ENCODE results near the gene RWDD1.
"Not testable (repeated sequence)": the region's sequence is repeated elsewhere in the genome, so short reads cannot be mapped to it uniquely, and the experiment has no call there.

The RWDD1 gene

DNA sequence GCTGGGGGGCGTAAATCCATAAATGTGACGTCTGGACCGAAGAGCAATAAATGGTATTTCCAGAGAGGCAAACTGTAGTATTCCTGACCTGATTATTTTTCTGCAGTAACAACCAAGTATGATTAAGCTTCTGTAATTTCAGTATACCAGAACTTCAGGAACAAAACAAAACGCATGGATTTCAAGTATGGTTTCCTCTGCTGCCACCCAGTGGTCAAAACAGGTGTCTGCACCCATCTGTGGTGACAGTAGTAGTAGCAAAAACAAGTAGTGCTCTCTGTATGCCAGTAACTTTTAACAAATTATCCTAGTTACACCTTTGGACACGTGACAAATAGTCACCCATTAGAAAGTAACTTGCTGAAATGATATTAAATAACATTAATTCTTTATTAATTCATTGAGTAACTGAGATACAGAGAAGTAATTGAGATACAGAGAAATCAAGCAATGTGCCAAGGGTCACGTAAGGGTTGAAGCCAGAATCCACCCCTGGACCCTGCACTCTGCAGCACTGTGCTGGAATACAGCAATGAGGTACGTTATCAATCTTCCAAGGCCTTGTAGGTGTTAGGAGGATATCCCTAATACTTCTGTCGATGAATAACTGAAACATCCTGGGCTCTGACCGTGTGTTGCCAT lies 9.8 kb upstream of the RWDD1 start:
- DNase-seq: peak; percentile 30 to 71 (median 46)

DNA sequence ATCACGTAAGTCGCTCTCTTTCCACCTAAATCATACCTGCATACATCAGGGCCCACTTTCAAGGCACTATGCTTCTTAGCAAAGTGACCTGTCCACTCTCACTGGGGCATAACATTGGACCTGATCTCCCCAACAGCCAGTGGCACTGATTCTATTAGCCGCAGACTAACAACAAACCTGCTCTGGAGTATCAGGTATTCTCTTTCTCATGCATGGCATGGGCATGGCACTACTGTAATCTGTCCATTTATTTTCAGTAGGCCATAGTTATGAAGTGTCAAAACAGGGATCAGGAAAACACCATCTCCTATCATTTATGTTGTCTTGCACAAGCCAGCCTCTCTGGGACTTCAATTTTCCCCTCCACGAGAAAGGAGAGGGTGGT lies 9.3 kb upstream of the RWDD1 start:
- no peak for DNase-seq

DNA sequence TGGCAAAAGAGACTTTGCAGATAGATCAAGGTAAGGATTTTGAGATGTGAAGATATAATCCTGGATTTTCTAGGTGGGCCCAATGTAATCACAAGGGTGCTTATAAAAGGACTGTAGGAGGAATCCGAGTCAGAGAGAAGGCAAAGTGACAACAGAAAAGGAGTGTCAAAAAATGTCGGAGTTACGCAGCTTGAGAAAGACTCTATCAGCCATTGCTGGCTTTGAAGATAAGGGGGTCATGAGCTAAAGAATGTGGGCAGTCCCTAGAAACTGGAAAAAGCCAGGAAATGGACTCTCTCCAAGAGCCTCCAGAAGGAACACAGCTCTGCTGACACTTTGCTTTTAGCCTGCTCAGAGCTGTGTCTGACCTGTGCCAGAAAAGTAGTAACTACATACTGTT lies 8.7 kb upstream of the RWDD1 start:
- no peak for DNase-seq

DNA sequence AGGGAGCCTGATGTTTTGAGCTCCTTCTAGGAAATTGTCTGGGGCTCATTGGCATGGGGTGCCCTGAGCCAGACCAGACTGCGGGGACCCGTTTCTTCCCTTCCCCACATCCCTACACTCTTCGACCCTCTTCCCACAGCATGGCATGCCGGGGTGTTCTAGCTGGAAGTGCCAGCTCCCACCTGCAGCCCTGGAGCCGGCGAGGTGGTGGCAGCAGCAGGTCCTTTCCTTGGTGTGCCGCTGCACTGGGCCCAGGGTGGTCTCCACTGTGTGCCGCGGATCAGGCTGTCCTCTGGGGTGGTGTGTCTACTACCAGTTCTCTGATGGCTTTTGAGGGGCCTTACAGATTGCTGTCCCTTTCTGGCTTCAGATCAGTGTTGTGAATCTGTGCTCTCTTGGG lies 7.5 kb upstream of the RWDD1 start:
- DNase-seq: no peak

DNA sequence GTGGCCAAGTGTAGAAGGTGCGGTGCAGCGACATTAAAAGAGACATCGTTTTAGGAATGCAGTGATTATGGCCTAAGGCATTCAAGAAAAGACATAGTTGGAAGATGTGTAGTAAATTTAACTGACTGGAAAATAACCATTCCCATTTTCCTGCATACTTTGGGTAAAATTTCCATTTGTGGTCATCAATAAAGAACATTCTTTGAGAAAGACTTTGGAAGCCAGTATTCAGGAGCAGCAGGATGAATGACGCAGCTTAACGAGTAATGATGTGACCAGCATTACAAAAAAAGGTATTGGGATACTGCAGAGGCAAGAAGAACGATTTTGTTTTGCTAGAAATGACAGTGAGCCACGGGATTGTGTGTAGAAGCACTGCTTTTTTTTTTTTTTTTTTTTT lies 7.0 kb upstream of the RWDD1 start:
- DNase-seq: no peak

DNA sequence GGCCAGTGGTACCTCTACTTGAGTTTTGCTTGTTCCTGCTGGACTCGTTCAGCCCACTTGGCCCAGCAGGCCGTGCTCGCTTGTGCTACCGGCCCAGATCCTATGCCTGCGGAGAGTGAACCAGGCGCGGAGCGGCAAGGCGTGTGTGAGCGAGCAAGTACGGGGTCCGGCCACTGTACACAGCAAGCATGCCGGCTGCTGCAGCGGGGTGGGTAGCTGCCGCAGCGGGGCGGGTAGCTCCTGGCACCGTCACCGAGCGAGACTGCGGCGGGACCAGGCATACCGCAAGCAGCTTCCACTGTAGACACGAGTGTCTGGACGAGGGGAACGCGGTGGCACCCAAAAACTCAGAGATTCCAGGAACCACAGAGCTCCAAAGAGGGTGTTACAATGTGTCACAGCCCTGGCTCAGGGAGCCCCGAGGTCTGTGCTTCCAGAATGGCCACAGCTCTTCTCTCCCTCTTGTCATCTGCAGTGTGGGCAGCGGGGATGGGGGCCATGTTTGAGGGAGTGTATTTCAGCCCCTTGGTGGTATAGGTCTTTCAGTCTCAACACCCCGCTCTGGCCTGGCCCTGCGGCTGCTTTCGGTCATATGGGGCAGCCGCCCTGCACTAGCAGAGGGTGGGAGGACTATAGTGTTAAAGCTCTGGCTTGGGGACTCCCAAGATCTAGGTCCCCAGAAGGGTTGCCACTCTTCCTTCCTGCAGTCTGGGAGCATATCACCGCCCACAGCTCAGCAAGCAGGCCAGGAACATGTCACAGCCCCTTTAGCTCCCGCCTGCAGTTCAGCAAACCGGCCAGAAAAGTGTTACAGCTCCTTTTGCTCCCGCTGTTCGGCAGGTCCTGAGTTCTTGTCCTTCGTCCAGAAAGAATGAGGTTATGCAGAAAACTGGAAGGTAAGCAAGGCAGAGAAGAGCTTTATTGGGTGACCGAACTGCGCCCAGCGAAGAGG lies 6.1 kb upstream of the RWDD1 start:
- peak in 3 of 6 experiments; percentile 4 to 41 (median 6) for DNase-seq

DNA sequence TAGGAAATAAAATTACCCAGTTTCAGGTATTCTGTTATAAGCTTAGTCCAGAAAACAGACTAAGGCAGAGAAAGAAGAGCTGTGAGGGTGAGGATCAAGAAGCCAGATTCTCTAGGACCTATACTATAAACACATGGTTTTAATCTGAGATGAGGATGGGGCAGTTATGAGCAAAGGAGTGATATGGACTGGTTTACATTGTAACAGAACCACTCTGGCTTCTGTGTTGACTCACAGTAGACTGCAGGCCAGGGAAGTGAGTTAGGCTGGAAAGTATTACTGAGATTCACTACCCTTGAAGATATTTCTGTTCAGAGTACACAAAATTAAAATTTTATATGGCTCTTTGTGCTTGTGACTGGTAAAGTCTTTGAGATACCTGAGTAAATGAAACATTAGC lies 3.2 kb upstream of the RWDD1 start:
- DNase-seq: no peak

DNA sequence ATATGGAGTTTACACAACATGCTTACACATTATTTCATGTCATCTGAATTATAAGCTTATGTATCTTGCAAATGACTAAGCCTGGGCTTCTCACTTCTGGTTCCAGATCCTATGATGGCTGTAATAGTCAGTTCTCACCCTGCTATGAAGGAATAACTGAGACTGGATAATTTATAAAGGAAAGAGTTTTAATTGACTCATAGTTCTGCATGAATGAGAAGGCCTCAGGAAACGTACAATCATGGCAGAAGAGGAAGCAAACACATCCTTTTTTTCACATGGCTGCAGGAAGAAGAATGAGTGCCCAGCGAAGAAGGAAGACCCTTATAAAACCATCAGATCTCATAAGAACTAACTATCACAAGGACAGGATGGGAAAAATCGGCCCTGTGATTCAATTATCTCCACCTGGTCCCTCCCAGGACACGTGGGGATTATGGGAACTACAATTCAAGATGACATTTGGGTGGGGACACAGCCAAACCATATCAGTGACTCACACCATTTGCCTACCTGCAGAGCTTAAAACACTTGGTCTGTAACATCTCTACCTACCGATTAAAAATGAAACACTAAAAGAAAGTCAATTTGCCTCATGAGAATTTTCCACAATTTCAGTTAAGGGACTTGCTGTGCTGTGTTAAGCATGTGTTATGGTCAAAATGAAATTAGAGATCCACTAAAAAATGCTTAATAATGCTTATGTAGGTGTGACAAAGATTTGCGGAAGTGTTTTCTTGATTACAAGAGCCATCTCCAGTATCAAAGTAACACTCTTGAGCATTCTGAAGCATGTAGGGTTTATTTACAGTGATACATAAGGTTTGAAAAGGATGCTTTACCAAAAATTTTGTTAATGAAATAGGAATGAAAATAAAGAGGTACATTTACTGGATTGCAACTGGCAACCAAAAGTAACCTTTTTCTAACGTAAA lies 2.2 kb upstream of the RWDD1 start:
- DNase-seq: no peak

DNA sequence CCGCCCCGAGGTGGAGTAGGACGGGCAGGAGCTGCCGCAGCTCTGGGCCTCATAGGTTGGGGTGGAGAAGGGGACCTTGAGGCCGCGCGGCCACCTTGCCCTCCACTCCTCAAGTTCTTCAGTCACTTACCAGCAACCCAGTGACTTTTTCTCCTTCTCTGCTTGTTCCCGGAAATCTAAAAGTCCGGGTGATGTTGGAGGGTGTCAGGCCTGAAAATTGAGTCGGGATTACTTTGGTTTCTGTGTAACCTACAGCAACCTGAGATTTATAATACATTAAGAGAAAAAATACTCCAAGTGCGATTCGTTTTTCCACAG lies 338 bp downstream of the RWDD1 start:
- DNase-seq: no peak

DNA sequence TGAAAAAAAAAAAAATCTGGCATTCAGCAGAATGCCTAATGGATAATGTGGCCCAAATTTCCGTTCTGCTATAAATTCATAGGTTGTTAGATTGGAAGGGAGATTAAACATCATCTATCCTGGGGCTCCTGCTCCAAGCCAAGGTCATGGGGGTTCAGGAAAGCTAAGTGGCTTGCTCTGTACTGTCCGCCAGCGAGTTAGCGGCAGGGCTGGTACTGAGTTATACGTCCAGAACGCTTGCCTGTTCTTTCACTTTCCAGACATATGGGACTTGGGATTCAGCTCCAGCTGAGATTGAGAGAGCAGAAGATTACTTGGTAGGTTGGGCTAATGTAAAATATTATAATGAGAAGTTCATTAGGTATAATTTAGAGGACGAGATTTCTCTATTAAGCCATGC lies 858 bp downstream of the RWDD1 start:
- no peak for DNase-seq

DNA sequence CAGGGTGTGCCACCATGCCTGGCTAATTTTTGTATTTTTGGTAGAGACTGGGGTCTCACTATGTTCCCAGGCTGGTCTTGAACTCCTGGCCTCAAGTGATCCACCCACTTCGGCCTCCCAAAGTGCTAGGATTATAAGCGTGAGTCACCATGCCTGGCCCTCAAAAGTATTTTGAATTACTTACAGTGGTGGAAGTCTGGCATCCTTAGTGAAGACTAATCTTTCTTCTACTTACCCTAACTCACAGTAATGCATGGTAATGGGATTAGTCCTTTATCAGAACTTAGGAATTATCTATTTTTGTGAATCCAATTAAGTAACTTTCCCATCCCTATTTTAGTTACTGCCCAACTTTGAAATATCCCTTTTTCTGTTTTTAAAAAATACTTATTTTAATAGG lies 3.9 kb downstream of the RWDD1 start:
- no peak for DNase-seq

DNA sequence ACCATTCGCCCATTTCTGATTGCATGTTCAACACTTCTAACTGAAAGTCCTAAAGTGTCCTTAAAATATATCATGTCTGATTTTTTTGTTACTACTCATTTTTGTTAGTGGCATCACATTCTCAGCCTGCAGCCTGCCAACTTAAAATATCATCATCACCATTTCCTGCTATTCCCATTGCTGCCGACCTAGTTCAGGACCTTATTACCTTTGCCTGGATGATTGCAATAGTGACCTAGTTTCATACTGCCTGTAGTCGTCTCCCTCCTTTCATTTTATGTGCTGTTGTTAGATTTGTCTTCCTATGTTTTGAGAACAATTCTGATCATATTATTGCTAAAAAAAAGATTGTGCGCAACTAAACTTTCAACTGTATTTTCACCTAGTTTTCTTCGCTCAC lies 6.2 kb downstream of the RWDD1 start:
- DNase-seq: no peak

DNA sequence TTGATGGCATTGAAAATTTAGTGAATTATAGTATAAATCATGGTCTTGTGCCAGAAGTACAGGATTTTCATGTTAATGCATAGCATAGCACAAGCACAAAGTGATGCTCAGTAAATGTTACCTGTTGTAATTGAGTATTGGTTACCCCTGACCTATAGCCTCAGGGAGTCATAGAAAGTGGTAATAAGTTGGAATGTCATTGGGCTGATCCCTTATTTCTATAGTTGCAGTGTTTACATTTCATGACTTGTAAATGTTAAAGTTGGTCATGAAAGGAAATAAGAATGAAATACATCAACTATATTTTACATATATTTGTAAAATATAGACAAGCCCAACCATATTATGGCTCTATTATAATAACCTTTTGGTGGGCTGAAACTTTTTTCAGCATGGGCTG lies 7.0 kb downstream of the RWDD1 start:
- no peak for DNase-seq

DNA sequence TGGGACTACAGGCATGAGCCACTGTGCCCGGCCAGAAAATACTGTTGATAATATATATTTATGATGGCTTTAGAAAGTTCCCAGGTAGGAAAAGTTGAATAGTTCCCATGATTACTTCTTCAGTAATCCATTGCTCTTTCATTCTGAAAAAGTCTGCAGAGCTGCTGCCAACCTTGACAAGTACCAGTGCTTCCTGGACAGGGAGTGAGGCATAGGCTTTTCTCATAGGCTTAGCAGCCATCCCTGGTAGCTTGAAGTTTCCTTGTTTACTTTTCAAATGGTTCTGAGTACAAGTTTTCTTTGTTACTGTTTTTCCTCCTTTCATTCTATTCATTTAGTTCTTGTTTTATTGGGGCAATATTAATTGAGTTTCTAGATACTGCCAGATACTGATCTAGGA lies 7.8 kb downstream of the RWDD1 start:
- no peak for DNase-seq

DNA sequence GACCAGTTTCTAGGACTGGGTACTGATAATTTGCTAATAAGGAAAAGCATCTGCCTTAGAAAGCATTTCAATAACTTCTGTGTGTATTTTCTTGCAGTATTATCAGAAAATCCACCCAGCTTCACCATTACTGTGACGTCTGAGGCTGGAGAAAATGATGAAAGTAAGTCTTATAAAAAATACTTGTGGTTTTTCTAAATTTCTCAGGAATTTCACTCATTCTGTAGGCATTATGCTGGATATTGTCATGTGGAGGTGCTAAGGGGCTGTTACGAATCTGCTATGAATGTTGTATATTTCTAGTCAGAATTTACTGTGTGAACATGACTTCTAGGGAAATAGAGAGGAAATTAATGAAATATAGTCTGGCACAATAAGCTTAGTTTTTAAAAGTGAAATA lies 8.9 kb downstream of the RWDD1 start:
- no peak for DNase-seq

DNA sequence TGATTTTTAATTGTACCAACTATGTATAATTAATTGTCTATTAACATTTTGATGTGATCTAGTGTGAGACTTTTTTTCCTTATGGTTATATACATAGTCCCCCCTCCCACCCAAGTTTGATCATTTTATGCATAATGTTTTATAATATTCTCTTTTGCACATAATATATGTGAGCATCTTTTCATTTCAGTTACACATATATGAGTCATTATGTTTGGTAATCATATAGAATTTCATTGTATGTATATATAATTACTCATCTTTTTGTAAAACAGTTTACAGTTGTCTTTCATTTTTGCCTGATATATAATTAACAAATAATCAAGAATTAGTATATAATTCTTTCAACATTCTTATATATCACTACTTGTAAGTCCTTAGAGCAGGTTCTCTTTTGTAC lies 15.0 kb downstream of the RWDD1 start:
- DNase-seq: no peak

DNA sequence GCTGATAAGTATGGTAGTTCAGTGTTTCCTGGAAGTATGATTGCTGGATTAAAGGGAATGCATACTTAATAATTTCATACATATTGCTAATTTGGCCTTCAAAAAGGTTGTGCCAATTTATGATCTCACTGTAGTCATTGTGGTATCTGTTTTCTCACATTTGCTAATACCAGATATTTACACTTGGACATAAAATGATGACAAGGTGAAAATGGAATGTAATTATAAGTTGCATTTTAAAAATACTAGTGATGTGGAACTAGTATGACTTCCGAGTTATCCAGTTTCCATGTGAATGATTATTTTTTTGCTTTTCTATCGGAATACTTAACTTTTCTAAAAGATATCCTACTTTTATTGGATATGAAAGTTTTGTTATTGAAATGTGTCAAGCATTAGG lies 15.4 kb downstream of the RWDD1 start:
- no peak for DNase-seq

DNA sequence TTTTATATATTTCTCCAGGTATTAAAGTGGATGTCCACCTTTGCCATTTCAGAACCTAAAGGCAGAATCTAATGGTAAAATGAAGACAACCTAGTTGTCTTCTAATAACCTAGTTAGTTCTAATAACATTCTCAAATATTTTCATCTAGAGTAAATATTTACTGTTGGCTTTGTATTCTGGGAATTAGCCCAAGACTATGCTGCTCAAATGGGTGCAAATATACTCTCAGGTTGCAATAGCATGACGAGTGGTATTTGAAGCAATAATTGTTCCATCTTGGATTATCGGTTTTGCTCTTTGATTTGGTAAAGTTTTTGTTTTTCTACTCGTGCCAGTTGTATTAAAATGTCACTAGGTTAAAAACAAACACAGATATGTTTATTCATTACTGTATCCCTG lies 23.9 kb downstream of the RWDD1 start:
- no peak for DNase-seq

DNA sequence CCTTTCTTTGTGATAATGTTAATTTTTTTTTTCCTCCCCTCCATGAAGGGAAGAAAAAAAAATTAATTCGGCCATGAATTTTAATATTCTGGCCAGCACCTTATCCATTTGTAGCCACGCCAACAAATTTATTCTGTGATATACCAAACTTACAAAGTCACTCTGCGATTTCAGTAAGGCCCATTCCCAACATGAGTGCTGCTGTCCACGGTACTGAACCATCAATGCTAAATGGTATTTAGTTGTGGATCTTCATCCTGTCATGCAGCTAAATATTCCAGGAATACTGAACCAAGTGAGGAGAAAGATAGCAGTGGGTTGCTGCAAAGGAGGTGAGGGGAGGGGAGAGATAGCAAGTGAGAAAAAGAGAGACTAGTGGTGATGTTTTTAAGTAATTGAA lies 25.5 kb downstream of the RWDD1 start:
- DNase-seq: no peak

DNA sequence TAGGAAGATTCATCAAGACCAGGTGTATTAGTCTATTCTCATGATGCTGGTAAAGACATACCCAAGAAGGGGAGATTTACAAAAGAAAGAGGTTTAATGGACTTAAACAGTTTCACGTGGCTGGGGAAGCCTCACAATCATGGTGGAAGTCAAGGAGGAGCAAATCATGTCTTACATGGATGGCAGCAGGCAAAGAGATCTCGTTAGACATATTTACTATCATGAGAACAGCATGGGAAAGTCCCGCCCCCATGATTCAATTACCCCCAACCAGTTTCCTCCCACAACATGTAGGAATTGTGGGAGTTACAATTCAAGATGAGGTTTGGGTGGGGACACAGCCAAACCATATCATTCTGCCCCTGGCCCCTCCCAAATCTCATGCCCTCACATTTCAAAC lies 32.6 kb downstream of the RWDD1 start:
- not testable (repeated sequence) for DNase-seq

DNA sequence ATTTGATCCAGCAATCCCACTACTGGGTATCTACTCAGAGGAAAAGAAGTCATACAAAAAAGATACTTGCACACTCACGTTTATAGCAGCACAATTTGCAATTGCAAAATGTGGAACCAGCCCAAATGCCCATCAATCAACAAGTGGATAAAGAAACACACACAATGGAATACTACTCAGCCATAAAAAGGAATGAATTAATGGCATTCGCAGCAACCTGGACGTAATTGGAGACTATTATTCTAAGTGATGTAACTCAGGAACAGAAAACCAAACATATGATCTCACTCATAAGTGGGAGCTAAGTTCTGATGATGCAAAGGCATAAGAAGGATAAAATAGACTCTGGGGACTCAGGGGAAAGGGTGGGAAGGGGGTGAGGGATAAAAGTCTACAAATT lies 33.6 kb downstream of the RWDD1 start:
- not testable (repeated sequence) for DNase-seq

DNA sequence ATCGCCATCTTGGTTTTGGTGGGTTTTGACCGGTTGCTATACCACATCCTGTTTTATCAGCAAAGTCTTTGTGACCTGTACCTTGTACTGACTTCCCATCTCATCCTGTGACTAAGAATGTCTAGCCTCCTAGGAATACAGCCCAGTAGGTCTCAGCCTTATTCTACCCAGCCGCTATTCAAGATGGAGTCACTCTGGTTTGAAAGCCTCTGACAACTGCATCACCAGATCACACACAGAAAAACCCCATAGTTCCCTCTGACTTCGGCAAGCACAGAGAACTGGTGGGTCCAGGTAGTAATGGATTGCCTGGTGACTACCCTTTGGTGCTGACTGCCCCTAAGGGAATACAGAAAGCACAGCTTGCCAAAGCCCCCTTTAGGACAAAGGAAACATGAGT lies 34.6 kb downstream of the RWDD1 start:
- no peak for DNase-seq

DNA sequence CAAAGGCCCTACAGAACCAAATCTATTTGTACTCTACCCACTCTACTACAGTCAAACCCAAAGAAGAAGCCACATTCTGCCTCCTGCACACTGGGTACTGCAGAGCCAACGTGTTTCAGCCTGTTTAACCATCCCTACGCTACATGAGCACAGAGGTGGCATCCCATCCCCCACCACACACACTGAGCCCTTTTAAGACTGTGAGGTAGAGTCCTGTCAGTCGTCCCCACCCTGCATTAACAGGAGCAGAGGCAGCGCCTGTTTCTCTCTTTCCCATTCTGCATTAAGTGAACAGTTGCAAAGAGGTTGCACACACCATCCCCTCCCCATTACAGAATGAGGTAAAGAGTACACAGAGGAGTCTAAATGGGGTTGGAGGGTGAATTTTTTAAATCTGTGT lies 39.8 kb downstream of the RWDD1 start:
- no peak for DNase-seq

Measured in stimulated activated naive CD4-positive, alpha-beta T cell (primary cell).